ENCODE results near the gene SRGAP1.
"Not testable (repeated sequence)": the region's sequence is repeated elsewhere in the genome, so short reads cannot be mapped to it uniquely, and the experiment has no call there.

The SRGAP1 gene

GRCh38 chr12:64160711-64161060, 316.2 kb downstream of the SRGAP1 start:
- TF ChIP-seq GABPA (IDR thresholded peaks at IDR 0.05; ENCODE audit: low read depth) (no peak), REST (IDR thresholded peaks at IDR 0.05; ENCODE audit: insufficient replicate concordance, low read depth) (no peak), SPI1 (IDR thresholded peaks at IDR 0.05; ENCODE audit: borderline replicate concordance, low read depth) (no peak)
- Histone ChIP-seq H3K27ac (replicated peaks) (no peak overlapping the region), H3K27me3 (ENCODE audit: insufficient read depth, poor library complexity, severe bottlenecking) (no peaks in the 10 kb centered on the region), H3K4me3 (replicated peaks; ENCODE audit: insufficient read depth, low read length) (no peak overlapping the region)
- no peak for DNase-seq (ENCODE audit: low read depth in 1 of 2, low spot score in 1 of 2)

- not testable (repeated sequence) for H3K27ac ChIP-seq (replicated peaks); DNase-seq (ENCODE audit: low read depth in 1 of 2, low spot score in 1 of 2); H3K4me3 ChIP-seq (replicated peaks; ENCODE audit: insufficient read depth, low read length); H3K27me3 ChIP-seq (ENCODE audit: insufficient read depth, poor library complexity, severe bottlenecking)
These were observed 322.1 kb downstream of the SRGAP1 start for GRCh38 chr12:64166606-64167005.

- not testable (repeated sequence) for H3K27me3 ChIP-seq (ENCODE audit: insufficient read depth, poor library complexity, severe bottlenecking); H3K4me3 ChIP-seq (replicated peaks; ENCODE audit: insufficient read depth, low read length); H3K27ac ChIP-seq (replicated peaks); DNase-seq (ENCODE audit: low read depth in 1 of 2, low spot score in 1 of 2)
These were observed 322.5 kb downstream of the SRGAP1 start for GRCh38 chr12:64167041-64167440.

- DNase-seq (ENCODE audit: low read depth in 1 of 2, low spot score in 1 of 2), result no peak
- TF ChIP-seq GABPA (IDR thresholded peaks at IDR 0.05; ENCODE audit: low read depth), result no peak
- no peak for TF ChIP-seq POLR2AphosphoS5 (IDR thresholded peaks at IDR 0.05; ENCODE audit: low read depth)
- TF ChIP-seq REST (IDR thresholded peaks at IDR 0.05; ENCODE audit: insufficient replicate concordance, low read depth), result no peak
- TF ChIP-seq SPI1 (IDR thresholded peaks at IDR 0.05; ENCODE audit: borderline replicate concordance, low read depth), result no peak
- TF ChIP-seq CTCF (IDR thresholded peaks at IDR 0.05; ENCODE audit: insufficient read depth, low read length), result no peak
- Histone ChIP-seq H3K27ac (replicated peaks) (no peak overlapping the region), H3K27me3 (ENCODE audit: insufficient read depth, poor library complexity, severe bottlenecking) (no peaks in the 10 kb centered on the region), H3K4me3 (replicated peaks; ENCODE audit: insufficient read depth, low read length) (no peak overlapping the region)
These were observed 325.5 kb downstream of the SRGAP1 start for GRCh38 chr12:64170024-64170423.

- Histone ChIP-seq H3K4me3 (replicated peaks; ENCODE audit: insufficient read depth, low read length) (no peak overlapping the region), H3K27me3 (ENCODE audit: insufficient read depth, poor library complexity, severe bottlenecking) (no peaks in the 10 kb centered on the region), H3K27ac (replicated peaks) (no peak overlapping the region)
- no peak for DNase-seq (ENCODE audit: low read depth in 1 of 2, low spot score in 1 of 2)
- no peak for TF ChIP-seq CTCF (IDR thresholded peaks at IDR 0.05; ENCODE audit: insufficient read depth, low read length)
- no peak for TF ChIP-seq GABPA (IDR thresholded peaks at IDR 0.05; ENCODE audit: low read depth)
- TF ChIP-seq POLR2AphosphoS5 (IDR thresholded peaks at IDR 0.05; ENCODE audit: low read depth), result no peak
- TF ChIP-seq REST (IDR thresholded peaks at IDR 0.05; ENCODE audit: insufficient replicate concordance, low read depth), result no peak
- TF ChIP-seq SPI1 (IDR thresholded peaks at IDR 0.05; ENCODE audit: borderline replicate concordance, low read depth), result no peak
These were observed 326.2 kb downstream of the SRGAP1 start for GRCh38 chr12:64170730-64171129.

Data from HL-60 (cell line).